ENCODE measurements around the gene OTOA.
"Not testable (repeated sequence)": the region's sequence is repeated elsewhere in the genome, so short reads cannot be mapped to it uniquely, and the experiment has no call there.

OTOA gene

GRCh38 chr16:21801538-21802374 is 138.0 kb downstream of the OTOA start:
- not testable (repeated sequence) for H3K4me3 ChIP-seq (ENCODE audit: insufficient read depth, low read depth, low read length)

DNA sequence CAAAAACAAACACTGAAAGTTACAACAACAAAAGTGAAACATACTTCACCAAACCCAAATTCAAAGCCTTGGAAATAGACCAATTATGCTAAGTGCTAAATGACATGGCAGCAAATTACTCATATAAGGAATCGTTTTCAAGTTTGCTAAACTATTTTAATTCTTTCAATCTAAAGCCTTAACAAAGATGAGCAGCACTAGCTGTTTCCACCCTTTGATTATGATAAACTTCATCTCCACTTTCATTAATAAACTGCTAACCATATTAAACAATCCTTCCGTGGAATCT is 138.6 kb downstream of the OTOA start:
- H3K9me3 ChIP-seq (ENCODE audit: control insufficient read depth, low read length); H3K27me3 ChIP-seq (ENCODE audit: control insufficient read depth, insufficient read depth, low read length, poor library complexity, severe bottlenecking); H3K27ac ChIP-seq (ENCODE audit: insufficient read depth, low read depth, low read length, poor library complexity, severe bottlenecking); H3K36me3 ChIP-seq (ENCODE audit: control insufficient read depth, insufficient read depth, low read length); H3K4me3 ChIP-seq (ENCODE audit: insufficient read depth, low read depth, low read length); H3K4me1 ChIP-seq (ENCODE audit: control insufficient read depth, insufficient read depth, low read length): not testable (repeated sequence)
- WGBS, 2 experiments, result 73 to 94% methylated on average over 2 of the region's 2 CpGs

More at GRCh38 chr16:21801538-21802374, 138.0 kb downstream of the OTOA start:
- not testable (repeated sequence) for H3K9me3 ChIP-seq (ENCODE audit: control insufficient read depth, low read length); H3K27me3 ChIP-seq (ENCODE audit: control insufficient read depth, insufficient read depth, low read length, poor library complexity, severe bottlenecking); H3K4me1 ChIP-seq (ENCODE audit: control insufficient read depth, insufficient read depth, low read length); H3K36me3 ChIP-seq (ENCODE audit: control insufficient read depth, insufficient read depth, low read length); H3K27ac ChIP-seq (ENCODE audit: insufficient read depth, low read depth, low read length, poor library complexity, severe bottlenecking)
- WGBS, 2 experiments, result 71 to 72% methylated on average over 7 to 10 of the region's 13 CpGs

Measured in ectodermal cell (in vitro differentiated cells).